ENCODE data around the gene TRAPPC4. TPM values are rescaled to one million over a fixed set of nuclear protein-coding genes. Genes with fewer than 3 reads are reported as not detected.
A peak's percentile ranks its signal among the peaks of the same experiment; 100 is the strongest.
"Not testable (repeated sequence)": the region's sequence is repeated elsewhere in the genome, so short reads cannot be mapped to it uniquely, and the experiment has no call there.

The TRAPPC4 gene
- total and polyA plus RNA-seq, 2 experiments from 2014 or later, result 96.1 to 175 TPM

DNA sequence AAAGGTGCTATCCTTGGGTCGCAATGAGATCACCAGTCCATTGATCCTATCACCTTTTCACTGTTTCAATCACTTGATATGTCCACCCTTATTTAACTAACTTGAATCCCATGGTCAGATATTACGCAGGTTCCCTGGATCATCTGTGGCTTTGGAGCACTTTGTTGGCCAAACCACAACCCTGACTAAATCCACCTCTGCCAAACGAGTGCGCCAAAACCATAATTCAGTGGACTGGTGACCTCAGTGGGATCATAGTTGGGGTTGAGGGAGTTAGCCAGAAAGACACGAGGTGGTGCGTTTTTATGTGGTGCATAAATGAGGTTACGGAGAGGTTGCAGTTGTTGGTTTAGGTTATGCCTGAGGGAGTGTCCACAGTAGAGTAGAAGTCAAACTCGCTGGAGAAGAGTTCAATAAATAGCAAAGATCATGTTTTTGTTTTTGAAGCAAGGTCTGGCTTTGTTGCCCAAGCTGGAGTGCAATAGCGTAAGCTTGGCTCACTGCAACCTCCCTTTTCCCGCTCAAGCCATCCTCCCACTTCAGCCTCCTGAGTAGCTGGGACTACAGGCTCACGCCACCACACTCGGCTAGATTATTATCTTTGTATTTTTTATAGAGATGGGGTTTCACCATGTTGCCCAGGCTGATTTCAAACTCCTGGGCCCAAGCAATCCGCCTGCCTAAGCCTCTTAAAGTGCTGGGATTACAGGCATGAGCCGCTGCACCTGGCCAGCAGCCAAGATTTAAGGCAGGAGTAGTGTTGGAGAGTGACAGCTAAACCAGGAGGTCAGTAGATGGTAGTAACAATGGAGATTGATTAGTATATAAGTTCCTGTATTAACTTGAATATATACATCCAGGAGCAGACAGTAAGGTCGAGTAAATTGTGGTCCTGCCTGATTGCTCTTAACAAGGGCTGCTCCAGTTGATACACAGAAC, 42.5 kb upstream of the TRAPPC4 start:
- H3K4me2 ChIP-seq, result no peak overlapping the region
- no peaks in the 10 kb centered on the region for H3K79me2 ChIP-seq
- no peak overlapping the region for H2AFZ ChIP-seq
- no peaks in the 10 kb centered on the region for H3K9me3 ChIP-seq (ENCODE audit: low read depth)
- no peaks in the 10 kb centered on the region for H3K36me3 ChIP-seq (replicated peaks; ENCODE audit: insufficient read depth, low read depth)
- TF ChIP-seq, protein P1, sequence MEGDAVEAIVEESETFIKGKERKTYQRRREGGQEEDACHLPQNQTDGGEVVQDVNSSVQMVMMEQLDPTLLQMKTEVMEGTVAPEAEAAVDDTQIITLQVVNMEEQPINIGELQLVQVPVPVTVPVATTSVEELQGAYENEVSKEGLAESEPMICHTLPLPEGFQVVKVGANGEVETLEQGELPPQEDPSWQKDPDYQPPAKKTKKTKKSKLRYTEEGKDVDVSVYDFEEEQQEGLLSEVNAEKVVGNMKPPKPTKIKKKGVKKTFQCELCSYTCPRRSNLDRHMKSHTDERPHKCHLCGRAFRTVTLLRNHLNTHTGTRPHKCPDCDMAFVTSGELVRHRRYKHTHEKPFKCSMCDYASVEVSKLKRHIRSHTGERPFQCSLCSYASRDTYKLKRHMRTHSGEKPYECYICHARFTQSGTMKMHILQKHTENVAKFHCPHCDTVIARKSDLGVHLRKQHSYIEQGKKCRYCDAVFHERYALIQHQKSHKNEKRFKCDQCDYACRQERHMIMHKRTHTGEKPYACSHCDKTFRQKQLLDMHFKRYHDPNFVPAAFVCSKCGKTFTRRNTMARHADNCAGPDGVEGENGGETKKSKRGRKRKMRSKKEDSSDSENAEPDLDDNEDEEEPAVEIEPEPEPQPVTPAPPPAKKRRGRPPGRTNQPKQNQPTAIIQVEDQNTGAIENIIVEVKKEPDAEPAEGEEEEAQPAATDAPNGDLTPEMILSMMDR (IDR thresholded peaks at IDR 0.05; ENCODE audit: poor library complexity), result no peak
- no peak for TF ChIP-seq EZH2phosphoT487 (IDR thresholded peaks at IDR 0.05; ENCODE audit: low read depth, severe bottlenecking, unreplicated experiment)
- no peak for TF ChIP-seq EZH2 (IDR thresholded peaks at IDR 0.05; ENCODE audit: borderline replicate concordance)
- DNase-seq (ENCODE audit: low spot score), result no peak
- 78% methylated on average over 15 of the region's 15 CpGs for WGBS (ENCODE audit: low lambda C conversion rate, missing lambda C conversion rate)
- no peaks in the 10 kb centered on the region for H3K4me1 ChIP-seq (ENCODE audit: insufficient read depth)
- H3K27me3 ChIP-seq, result no peaks in the 10 kb centered on the region
- H3K4me3 ChIP-seq, result no peak overlapping the region
- H3K9me2 ChIP-seq (replicated peaks; ENCODE audit: insufficient read depth), result no peaks in the 10 kb centered on the region
- no peak overlapping the region for H3K27ac ChIP-seq
- no peaks in the 10 kb centered on the region for H4K20me1 ChIP-seq (ENCODE audit: insufficient read depth, poor library complexity, severe bottlenecking)

DNA sequence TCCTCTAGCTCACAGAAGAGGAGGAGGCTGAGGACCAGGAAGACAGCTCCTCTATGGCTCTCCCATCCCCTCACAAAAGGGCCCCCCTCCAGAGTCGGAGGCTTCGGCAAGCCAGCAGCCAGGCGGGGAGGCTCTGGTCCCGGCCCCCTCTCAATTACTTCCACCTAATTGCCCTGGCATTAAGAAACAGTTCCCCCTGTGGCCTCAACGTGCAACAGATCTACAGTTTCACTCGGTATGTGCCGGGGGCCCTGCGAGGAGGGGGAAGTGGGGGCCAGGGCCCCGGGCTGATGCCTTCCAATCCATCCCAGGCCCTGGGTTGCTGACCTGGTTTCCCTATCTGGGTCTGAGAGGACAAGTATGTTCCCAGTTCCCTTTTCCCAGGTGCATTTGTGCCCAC, 39.1 kb upstream of the TRAPPC4 start:
- WGBS (ENCODE audit: low lambda C conversion rate, missing lambda C conversion rate), result 48% methylated on average over 9 of the region's 9 CpGs
- H2AFZ ChIP-seq, result no peak overlapping the region
- H3K27ac ChIP-seq, result no peak overlapping the region
- H3K36me3 ChIP-seq (replicated peaks; ENCODE audit: insufficient read depth, low read depth), result no peaks in the 10 kb centered on the region
- TF ChIP-seq, protein P1 (IDR thresholded peaks at IDR 0.05; ENCODE audit: poor library complexity), result no peak
- no peak for TF ChIP-seq EZH2phosphoT487 (IDR thresholded peaks at IDR 0.05; ENCODE audit: low read depth, severe bottlenecking, unreplicated experiment)
- no peak for TF ChIP-seq EZH2 (IDR thresholded peaks at IDR 0.05; ENCODE audit: borderline replicate concordance)
- H3K9me2 ChIP-seq (replicated peaks; ENCODE audit: insufficient read depth), result no peaks in the 10 kb centered on the region
- H4K20me1 ChIP-seq (ENCODE audit: insufficient read depth, poor library complexity, severe bottlenecking), result no peaks in the 10 kb centered on the region
- no peak for DNase-seq (ENCODE audit: low spot score)
- no peaks in the 10 kb centered on the region for H3K79me2 ChIP-seq
- H3K4me3 ChIP-seq, result no peak overlapping the region
- no peaks in the 10 kb centered on the region for H3K9me3 ChIP-seq (ENCODE audit: low read depth)
- H3K27me3 ChIP-seq, result no peaks in the 10 kb centered on the region
- H3K4me2 ChIP-seq, result no peak overlapping the region
- H3K4me1 ChIP-seq (ENCODE audit: insufficient read depth), result no peaks in the 10 kb centered on the region

DNA sequence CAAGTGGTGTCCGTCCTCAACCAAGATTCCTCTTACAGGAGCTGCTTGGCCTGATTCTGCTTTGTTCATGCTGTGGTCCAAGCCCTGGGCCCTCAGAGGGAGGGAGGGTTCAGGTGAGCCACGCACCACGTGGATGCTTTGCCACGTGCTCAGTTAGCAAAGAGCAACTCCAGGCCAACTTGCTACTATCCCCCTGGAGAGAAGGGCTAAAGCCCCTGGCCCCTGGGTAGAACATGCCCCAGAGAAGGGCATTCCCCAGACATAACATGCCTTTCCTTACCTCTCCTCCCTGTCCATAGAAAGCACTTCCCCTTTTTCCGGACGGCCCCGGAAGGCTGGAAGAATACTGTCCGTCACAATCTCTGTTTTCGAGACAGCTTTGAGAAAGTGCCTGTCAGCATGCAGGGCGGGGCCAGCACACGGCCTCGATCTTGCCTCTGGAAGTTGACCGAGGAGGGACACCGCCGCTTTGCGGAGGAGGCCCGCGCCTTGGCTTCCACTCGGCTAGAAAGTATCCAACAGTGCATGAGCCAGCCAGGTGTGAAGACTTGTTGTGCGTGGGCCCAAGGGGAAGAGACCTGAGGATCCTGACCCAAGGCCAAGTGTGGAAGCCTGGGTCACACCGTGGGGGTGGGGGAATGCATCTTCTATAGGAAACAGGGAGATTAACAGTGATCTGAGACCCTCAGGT, 38.2 kb upstream of the TRAPPC4 start:
- TF ChIP-seq EZH2 (IDR thresholded peaks at IDR 0.05; ENCODE audit: borderline replicate concordance), result no peak
- peak; percentile 21 for DNase-seq (ENCODE audit: low spot score)
- Histone ChIP-seq H4K20me1 (ENCODE audit: insufficient read depth, poor library complexity, severe bottlenecking) (no peaks in the 10 kb centered on the region), H3K27me3 (no peaks in the 10 kb centered on the region), H3K27ac (no peak overlapping the region), H2AFZ (no peak overlapping the region), H3K79me2 (no peaks in the 10 kb centered on the region), H3K4me3 (no peak overlapping the region), H3K4me2 (peak overlapping the region; percentile 25), H3K4me1 (ENCODE audit: insufficient read depth) (no peaks in the 10 kb centered on the region), H3K9me2 (replicated peaks; ENCODE audit: insufficient read depth) (no peaks in the 10 kb centered on the region), H3K36me3 (replicated peaks; ENCODE audit: insufficient read depth, low read depth) (no peaks in the 10 kb centered on the region), H3K9me3 (ENCODE audit: low read depth) (no peaks in the 10 kb centered on the region)
- WGBS (ENCODE audit: low lambda C conversion rate, missing lambda C conversion rate), result 52% methylated on average over 21 of the region's 21 CpGs

DNA sequence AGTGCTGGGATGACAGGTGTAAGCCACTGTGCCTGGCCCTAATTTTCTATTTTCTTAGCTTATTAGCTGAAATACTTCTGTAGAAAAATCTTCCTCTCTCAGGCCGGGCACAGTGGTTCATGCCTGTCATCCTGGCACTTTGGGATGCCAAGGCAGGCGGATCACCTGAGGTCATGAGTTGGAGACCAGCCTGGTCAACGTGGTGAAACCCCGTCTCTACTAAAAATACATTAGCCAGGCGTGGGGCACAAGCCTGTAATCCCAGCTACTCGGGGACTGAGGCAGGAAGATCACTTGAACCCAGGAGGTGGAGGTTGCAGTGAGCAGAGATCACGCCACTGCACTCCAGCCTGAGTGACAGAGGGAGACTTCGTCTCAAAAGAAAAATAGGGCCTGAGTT, 34.2 kb upstream of the TRAPPC4 start:
- not testable (repeated sequence) for H3K4me1 ChIP-seq (ENCODE audit: insufficient read depth); H3K36me3 ChIP-seq (replicated peaks; ENCODE audit: insufficient read depth, low read depth); H3K4me2 ChIP-seq; H3K79me2 ChIP-seq; DNase-seq (ENCODE audit: low spot score); H3K4me3 ChIP-seq; H3K9me3 ChIP-seq (ENCODE audit: low read depth); H3K9me2 ChIP-seq (replicated peaks; ENCODE audit: insufficient read depth); H3K27me3 ChIP-seq; H2AFZ ChIP-seq; H4K20me1 ChIP-seq (ENCODE audit: insufficient read depth, poor library complexity, severe bottlenecking); H3K27ac ChIP-seq
- WGBS (ENCODE audit: low lambda C conversion rate, missing lambda C conversion rate), result 85% methylated on average over 8 of the region's 8 CpGs

Data from hepatocyte (in vitro differentiated cells).